GM19023 (cell line): ENCODE results near the gene SLC35G4.
"Not testable (repeated sequence)": the region's sequence is repeated elsewhere in the genome, so short reads cannot be mapped to it uniquely, and the experiment has no call there.

ENCODE experiments used
- ATAC-seq: cut with Tn5 transposase; IDR thresholded peaks from one replicate; pipeline ENCODE4 v1.9.1; 2021; ENCODE audit warnings: mild to moderate bottlenecking, moderate library complexity; ENCODE audit not compliant: unreplicated experiment

The SLC35G4 gene

DNA sequence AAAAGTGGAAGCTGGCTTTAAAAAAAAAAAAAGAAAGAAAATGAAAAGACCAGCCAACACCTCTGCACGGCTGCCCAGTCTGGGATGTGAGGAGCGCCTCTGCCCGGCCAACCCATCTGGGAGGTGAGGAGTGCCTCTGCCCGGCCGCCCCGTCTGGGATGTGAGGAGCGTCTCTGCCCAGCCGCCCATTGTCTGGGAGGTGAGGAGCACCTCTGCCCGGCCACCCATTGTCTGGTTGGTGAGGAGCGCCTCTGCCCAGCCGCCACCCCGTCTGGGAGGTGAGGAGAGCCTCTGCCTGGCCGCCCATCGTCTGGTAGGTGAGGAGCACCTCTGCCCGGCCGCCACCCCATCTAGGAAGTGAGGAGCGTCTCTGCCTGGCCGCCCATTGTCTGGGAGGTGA lies 3.7 kb downstream of the SLC35G4 start:
- not testable (repeated sequence) for ATAC-seq

DNA sequence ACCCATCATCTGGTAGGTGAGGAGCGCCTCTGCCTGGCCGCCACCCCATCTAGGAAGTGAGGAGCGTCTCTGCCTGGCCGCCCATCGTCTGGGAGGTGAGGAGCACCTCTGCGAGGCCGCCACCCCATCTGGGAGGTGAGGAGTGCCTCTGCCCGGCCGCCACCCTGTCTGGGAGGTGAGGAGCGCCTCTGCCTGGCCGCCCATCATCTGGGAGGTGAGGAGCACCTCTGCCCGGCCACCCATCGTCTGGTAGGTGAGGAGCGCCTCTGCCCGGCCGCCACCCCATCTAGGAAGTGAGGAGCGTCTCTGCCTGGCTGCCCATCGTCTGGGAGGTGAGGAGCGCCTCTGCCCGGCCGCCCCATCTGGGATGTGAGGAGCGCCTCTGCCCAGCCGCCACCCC lies 4.2 kb downstream of the SLC35G4 start:
- ATAC-seq: not testable (repeated sequence)

- ATAC-seq: not testable (repeated sequence)
Measured at GRCh38 chr18:11614042-11614441, 4.6 kb downstream of the SLC35G4 start.

DNA sequence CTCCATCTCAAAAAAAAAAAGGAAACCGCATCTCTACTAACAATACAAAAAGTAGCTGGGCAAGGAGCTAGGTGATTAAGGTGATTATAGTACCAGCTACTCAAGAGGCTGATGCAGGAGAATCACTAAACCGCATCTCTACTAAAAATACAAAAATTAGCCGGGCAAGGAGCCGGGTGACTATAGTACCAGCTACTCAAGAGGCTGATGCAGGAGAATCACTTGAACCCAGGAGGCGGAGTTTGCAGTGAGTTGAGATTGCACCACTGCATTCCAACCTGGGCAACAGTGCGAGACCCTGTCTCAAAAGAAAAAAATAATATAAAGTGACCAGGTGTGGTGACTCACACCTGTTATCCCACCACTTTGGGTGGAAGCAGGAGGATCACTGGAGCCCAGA lies 5.6 kb downstream of the SLC35G4 start:
- not testable (repeated sequence) for ATAC-seq

GRCh38 chr18:11647310-11647709 lies 37.9 kb downstream of the SLC35G4 start:
- not testable (repeated sequence) for ATAC-seq

DNA sequence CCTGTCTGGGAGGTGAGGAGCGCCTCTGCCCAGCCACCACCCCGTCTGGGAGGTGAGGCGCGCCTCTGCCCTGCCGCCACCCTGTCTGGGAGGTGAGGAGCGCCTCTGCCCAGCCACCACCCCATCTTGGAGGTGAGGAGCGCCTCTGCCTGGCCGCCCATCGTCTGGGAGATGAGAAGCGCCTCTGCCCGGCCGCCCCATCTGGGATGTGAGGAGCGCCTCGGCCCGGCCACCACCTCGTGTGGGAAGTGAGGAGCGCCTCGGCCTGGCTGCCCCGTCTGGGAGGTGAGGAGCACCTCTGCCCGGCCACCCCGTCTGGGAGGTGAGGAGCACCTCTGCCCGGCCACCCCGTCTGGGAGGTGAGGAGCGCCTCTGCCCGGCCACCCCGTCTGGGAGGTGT lies 38.4 kb downstream of the SLC35G4 start:
- ATAC-seq: not testable (repeated sequence)

- ATAC-seq: no peak
Measured at GRCh38 chr18:11649839-11650238, 40.4 kb downstream of the SLC35G4 start.

DNA sequence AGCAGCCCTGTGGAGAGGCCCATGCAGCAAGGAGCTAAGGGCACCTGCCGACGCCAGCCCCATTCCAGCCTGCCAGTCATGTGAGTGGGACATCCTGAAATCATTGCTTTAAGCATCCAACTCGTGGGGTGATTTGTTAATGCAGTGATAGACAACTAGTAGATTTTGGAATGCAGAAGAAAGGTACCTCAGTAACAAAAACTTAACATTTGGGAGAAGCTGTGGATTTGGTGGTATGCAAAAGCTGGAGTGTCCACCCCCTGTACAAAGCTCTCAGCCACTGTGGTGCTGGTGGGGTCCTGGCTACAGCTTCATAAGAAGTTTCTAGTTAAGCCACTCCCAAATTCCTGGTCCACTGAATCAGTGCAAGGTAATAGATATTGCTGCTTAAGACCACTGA lies 42.5 kb downstream of the SLC35G4 start:
- no peak for ATAC-seq

DNA sequence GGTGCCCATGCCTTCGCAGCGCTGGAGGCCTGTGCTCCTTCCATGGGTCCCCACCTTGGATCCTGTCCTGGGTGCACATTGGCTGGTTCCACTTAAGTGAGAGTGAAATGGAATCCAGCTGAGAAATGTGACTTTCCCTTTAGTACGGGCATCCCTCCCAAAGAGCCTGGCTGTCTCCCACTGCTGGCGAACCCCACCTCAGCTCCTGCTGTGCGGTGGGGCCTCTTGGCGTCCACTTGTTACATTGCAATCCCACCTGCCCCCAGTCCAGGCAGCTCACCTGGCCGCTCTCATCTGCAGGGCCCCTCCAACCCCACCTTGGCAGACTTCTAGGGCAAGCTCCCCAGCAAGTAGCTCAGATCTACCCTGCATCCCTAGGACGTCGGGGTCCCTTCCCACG lies 44.1 kb downstream of the SLC35G4 start:
- ATAC-seq: no peak

DNA sequence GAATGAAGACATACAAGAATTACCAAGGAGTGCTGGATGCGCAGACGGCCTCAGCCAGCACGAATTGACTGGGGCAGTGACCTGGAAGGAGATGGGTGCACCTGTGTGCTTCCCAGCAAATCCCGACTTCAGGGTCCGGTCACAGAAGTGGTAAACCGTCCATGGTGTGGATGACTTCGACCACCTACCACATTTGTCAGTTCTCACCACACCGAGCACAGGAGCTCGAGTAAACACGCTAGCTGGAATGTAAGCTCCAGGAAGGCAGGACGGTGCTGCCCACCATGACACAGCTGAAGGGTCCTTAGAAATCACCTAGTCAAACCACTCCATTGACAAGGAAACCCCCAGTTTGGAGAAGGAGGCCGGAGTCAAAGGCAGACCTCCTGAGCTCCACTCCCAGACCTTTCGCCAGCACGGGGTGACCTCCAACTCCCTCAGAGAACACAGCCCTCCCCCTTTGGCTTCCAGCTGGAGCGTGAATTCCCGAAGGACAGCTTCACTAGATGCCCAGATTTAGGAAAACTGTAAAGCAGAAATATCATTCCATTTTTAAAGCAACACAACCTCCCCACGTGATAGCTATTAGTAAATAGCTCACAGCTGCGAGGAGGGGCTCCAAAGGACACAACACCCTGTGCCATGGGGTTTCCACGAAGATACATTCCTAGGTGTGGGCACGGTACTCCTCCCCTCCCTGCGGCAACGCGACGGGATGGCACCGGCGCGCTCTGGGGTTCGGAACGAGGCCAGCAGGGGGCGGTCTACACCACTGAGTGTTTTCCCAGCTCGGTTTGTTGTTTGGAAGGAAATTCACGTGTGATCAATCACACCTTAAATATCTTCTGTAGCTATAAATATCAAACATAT lies 45.6 kb downstream of the SLC35G4 start:
- no peak for ATAC-seq

GRCh38 chr18:11655606-11655932 lies 46.2 kb downstream of the SLC35G4 start:
- no peak for ATAC-seq

DNA sequence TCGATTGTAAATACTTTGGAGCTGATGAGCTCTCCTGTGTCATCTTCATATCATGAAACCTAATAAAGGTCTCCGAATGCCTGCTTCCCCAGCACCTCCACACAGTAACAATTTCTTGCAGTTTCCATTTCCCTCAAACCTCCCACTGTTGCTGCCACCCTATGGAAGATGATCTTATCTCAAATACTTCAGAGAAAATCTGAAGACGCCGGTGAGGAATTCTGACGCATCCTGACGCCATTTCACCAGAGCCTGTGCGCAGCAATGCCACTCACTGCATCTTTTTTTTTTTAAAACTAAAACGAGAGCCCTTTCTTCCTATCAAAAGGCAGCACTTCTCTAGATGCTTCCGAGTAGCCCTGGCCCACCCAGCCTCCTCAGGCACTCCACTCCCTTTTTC lies 47.8 kb downstream of the SLC35G4 start:
- ATAC-seq: no peak

GRCh38 chr18:11657554-11657953 lies 48.2 kb downstream of the SLC35G4 start:
- no peak for ATAC-seq

- ATAC-seq: no peak
Measured at GRCh38 chr18:11658019-11658418, 48.6 kb downstream of the SLC35G4 start.

DNA sequence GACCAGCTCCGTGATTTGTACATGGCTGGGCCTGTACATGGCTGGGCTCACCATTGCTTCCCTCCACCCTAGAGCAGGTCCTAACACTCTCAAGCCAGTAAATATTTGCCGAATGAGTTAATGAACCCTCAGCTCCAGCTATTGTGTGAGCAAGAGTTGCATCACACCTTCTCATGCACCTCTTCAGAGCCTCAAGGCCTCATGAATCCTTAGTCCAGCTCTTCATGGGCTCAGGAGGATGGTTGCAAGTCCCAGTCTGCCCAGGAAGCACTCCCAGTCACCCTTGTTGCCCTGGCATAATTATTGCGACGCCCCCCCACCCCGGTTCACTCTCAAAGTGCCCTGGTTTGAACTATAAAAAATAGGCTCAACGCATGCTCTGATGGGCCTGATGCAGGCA lies 49.6 kb downstream of the SLC35G4 start:
- ATAC-seq: no peak
